A549 (cell line): Measurements from ENCODE around the gene SMAD3. TPM values are rescaled to one million over a fixed set of nuclear protein-coding genes. Genes with fewer than 3 reads are reported as not detected.
A peak's percentile ranks its signal among the peaks of the same experiment; 100 is the strongest.

Experiments
- CBX2 ChIP-seq: fragments of 200-600 bp; sonication (generic); IDR thresholded peaks from 2 replicates; pipeline ENCODE4 v1.6.1; 2016; ENCODE audit warnings: low read depth, mild to moderate bottlenecking, borderline replicate concordance
- CBX8 ChIP-seq: fragments of 200-600 bp; sonication (generic); IDR thresholded peaks from 2 replicates; pipeline ENCODE4 v1.6.1; 2016
- CHD4 ChIP-seq: fragments of 200-600 bp; sonication (generic); IDR thresholded peaks from 2 replicates; pipeline ENCODE4 v1.6.1; 2016; ENCODE audit warnings: antibody characterized with exemption, mild to moderate bottlenecking, borderline replicate concordance
- E2F6 ChIP-seq: IDR thresholded peaks from 2 replicates; pipeline ENCODE4 v1.6.1; 2012; ENCODE audit warnings: low read depth, borderline replicate concordance
- EHF ChIP-seq: fragments of 250-450 bp; sonication (Bioruptor Pico); IDR thresholded peaks from 2 replicates; pipeline ENCODE4 v1.5.0; 2020; ENCODE audit warnings: mild to moderate bottlenecking
- EP300 ChIP-seq, 2 experiments: fragments of >200 bp; sonication (Bioruptor Twin); formaldehyde crosslinking; IDR thresholded peaks; 2 replicates in 1 of 2; 3 replicates in 1 of 2; pipeline ENCODE4 v1.6.1; 2016 to 2017
- ESRRA ChIP-seq: fragments of 150-350 bp; IDR thresholded peaks from 2 replicates; pipeline ENCODE4 v1.6.1; 2014; ENCODE audit warnings: mild to moderate bottlenecking, low read length, borderline replicate concordance
- FOSB ChIP-seq: fragments of 250-450 bp; sonication (Bioruptor Pico); IDR thresholded peaks from 2 replicates; pipeline ENCODE4 v1.5.0; 2020; ENCODE audit warnings: mild to moderate bottlenecking, moderate library complexity
- FOXS1 ChIP-seq: fragments of 250-450 bp; sonication (Bioruptor Pico); IDR thresholded peaks from 2 replicates; pipeline ENCODE4 v1.5.0; 2020; ENCODE audit warnings: mild to moderate bottlenecking, moderate library complexity
- HDAC2 ChIP-seq: fragments of 200-600 bp; sonication (generic); IDR thresholded peaks from 2 replicates; pipeline ENCODE4 v1.6.1; 2016
- HES2 ChIP-seq: fragments of >200 bp; sonication (Bioruptor Twin); formaldehyde crosslinking; IDR thresholded peaks from 2 replicates; pipeline ENCODE4 v1.6.1; 2016
- HEYL ChIP-seq: fragments of 250-450 bp; sonication (Bioruptor Pico); IDR thresholded peaks from 2 replicates; pipeline ENCODE4 v1.8.0; 2021; ENCODE audit warnings: mild to moderate bottlenecking, moderate library complexity
- HOXA7 ChIP-seq: fragments of 250-450 bp; sonication (Bioruptor Pico); IDR thresholded peaks from 2 replicates; pipeline ENCODE4 v1.5.0; 2020; ENCODE audit warnings: mild to moderate bottlenecking, moderate library complexity
- HOXB13 ChIP-seq: fragments of 250-450 bp; sonication (Bioruptor Pico); IDR thresholded peaks from 2 replicates; pipeline ENCODE4 v1.5.0; 2020; ENCODE audit warnings: low read depth, mild to moderate bottlenecking, moderate library complexity
- HOXB5 ChIP-seq: fragments of 250-450 bp; sonication (Bioruptor Pico); IDR thresholded peaks from 2 replicates; pipeline ENCODE4 v1.5.0; 2020; ENCODE audit warnings: mild to moderate bottlenecking, moderate library complexity
- KDM5A ChIP-seq: fragments of 200-600 bp; sonication (generic); IDR thresholded peaks from 2 replicates; pipeline ENCODE4 v1.6.1; 2016; ENCODE audit warnings: antibody characterized with exemption, mild to moderate bottlenecking
- MAX ChIP-seq: IDR thresholded peaks from 2 replicates; pipeline ENCODE4 v1.6.1; 2012
- PBX3 ChIP-seq: IDR thresholded peaks from 2 replicates; pipeline ENCODE4 v1.6.1; 2012
- POLR2A ChIP-seq: IDR thresholded peaks from 2 replicates; pipeline ENCODE4 v1.6.1; 2012; ENCODE audit warnings: mild to moderate bottlenecking, low read length
- POLR2AphosphoS2 ChIP-seq: conservative IDR thresholded peaks from 2 replicates; pipeline ENCODE4 v1.6.1; 2012; ENCODE audit warnings: low read length, improper control_type of control experiment, inconsistent platforms
- RCOR1 ChIP-seq: fragments of 150-350 bp; IDR thresholded peaks from 2 replicates; pipeline ENCODE4 v1.6.1; 2014; ENCODE audit warnings: antibody characterized with exemption, low read length, low read depth
- REST ChIP-seq: fragments of 200-600 bp; sonication (generic); IDR thresholded peaks from 2 replicates; pipeline ENCODE4 v1.6.1; 2016; ENCODE audit warnings: antibody characterized with exemption, mild to moderate bottlenecking, moderate library complexity
- RNF2 ChIP-seq: fragments of 200-600 bp; sonication (generic); IDR thresholded peaks from 2 replicates; pipeline ENCODE4 v1.6.1; 2016; ENCODE audit warnings: low read depth, mild to moderate bottlenecking, antibody characterized with exemption, moderate library complexity, borderline replicate concordance
- SMC3 ChIP-seq: fragments of >200 bp; sonication (Bioruptor Twin); formaldehyde crosslinking; IDR thresholded peaks from 3 replicates; pipeline ENCODE4 v1.6.1; 2018; ENCODE audit warnings: inconsistent platforms
- SREBF2 ChIP-seq: fragments of 450-650 bp; IDR thresholded peaks from 2 replicates; pipeline ENCODE4 v1.6.1; 2014; ENCODE audit warnings: mild to moderate bottlenecking, moderate library complexity
- polyA plus RNA-seq, 4 experiments: library from polyadenylated mRNA; depleted of rRNA in 3 of 4; stranded (reverse); fragments of >200 nt; fragmentation: RNase III in 1 of 4; extraction: RNeasy Plus Mini Kit Qiagen cat#74134 plus additional on column Dnase treatment in 1 of 4; gene quantifications; 2 replicates in 3 of 4; 3 replicates in 1 of 4; pipeline ENCODE4 v1.2.3, GENCODE V29; 2011 to 2017

Gene SMAD3
- polyA plus RNA-seq, 2 of the 4 experiments (the other 2 are of a cell fraction), result 74.6 to 77.2 TPM

GRCh38 chr15:67109141-67110034, 44.0 kb downstream of the SMAD3 start (continued):
- no peak for TF ChIP-seq KDM5A
- no peak for TF ChIP-seq CBX2
- TF ChIP-seq HOXA7 (CRISPR knock-in tag), result peak; percentile 79; the same call in 1 of the 2 replicates
- peak; percentile 98 for TF ChIP-seq MAX
- TF ChIP-seq CHD4, result no peak; the same call in none of the 2 replicates
- peak; percentile 55; the same call in 1 of the 2 replicates for TF ChIP-seq FOSB
- peak; percentile 85; the same call in 1 of the 2 replicates for TF ChIP-seq HEYL (CRISPR knock-in tag)
- TF ChIP-seq SREBF2, result no peak
- 0 out of 2 replicates have a peak, but pooled peaks have one; percentile 78 for TF ChIP-seq HDAC2
- TF ChIP-seq E2F6, result peak; percentile 79
- peak; percentile 95; the same call in 1 of the 2 replicates for TF ChIP-seq ESRRA
- no peak for TF ChIP-seq RNF2
- TF ChIP-seq REST, result 0 out of 2 replicates have a peak, but pooled peaks have one; percentile 26
- peak; percentile 96 for TF ChIP-seq HOXB13 (CRISPR knock-in tag)
- TF ChIP-seq PBX3, result peak; percentile 88
- peak; percentile 76; the same call in 1 of the 2 replicates for TF ChIP-seq RCOR1
- peak; percentile 84 for TF ChIP-seq HES2
- peak; percentile 81; the same call in 1 of the 2 replicates for TF ChIP-seq FOXS1 (CRISPR knock-in tag)
- no peak for TF ChIP-seq POLR2AphosphoS2
- TF ChIP-seq POLR2A, result no peak
- peak; percentile 68 for TF ChIP-seq SMC3
- TF ChIP-seq CBX8, result no peak
- peak; percentile 91 for TF ChIP-seq HOXB5 (CRISPR knock-in tag)
- peak; percentile 97 to 100 for TF ChIP-seq EP300 (IDR thresholded peaks at IDR 0.05)
- peak; percentile 96 for TF ChIP-seq EHF (CRISPR knock-in tag)
- TF ChIP-seq, all 56 proteins: peak for 36
